ENCODE measurements around the gene ACOX3.

The ACOX3 gene

DNA sequence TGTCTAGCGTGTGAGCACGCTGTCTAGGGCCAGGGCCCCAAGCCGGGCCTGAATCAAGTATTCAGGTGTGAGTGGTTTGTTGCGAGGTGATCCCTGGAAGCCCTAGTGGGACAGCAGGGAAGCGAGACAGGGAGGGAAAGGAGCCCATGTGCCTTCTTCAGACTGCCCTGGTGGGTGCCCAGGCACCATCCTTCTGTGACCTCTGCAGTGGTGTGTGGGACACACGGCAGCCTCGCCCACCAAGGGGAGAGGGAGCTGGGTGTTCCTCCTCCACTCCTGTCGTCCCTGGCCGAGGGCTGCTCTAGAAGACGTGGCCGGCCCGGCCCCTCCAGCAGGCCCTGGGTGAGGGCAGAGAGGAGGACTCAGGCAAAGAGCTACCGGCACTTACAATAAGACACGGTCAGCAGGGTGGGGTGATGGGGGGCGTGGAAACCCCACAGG, 123.6 kb downstream of the ACOX3 start:
- no peak for FAIRE-seq

Measured in A204.1 (cell line).